HCT116 (cell line): Measurements from ENCODE around the gene AFDN. TPM values are rescaled to one million over a fixed set of nuclear protein-coding genes. Genes with fewer than 3 reads are reported as not detected.

ENCODE experiments used
- ATAC-seq: fragments of 200-7000 bp; cut with Tn5 transposase; 2 replicates; pipeline ENCODE4 v1.9.1; 2020; ENCODE audit warnings: mild to moderate bottlenecking, moderate library complexity
- BruUV-seq: library from RNA; stranded (reverse); fragments of 400-500 nt; replicated peaks from 2 replicates; lab custom pipeline; 2021; lab: Mats Ljungman, UMichigan
- CTCF ChIA-PET: fragments of 300-600 bp; sonication (Branson Sonifier 250); formaldehyde crosslinking; loops from one replicate; lab custom pipeline; 2021; ENCODE audit warnings: antibody characterized with exemption; lab: Charles Lee
- POLR2A ChIA-PET: fragments of 300-600, 350-600 bp; sonication (Branson Sonifier 250); formaldehyde crosslinking; loops from one replicate; lab custom pipeline; 2021; ENCODE audit warnings: antibody characterized with exemption; lab: Charles Lee
- RAD21 ChIA-PET, 2 experiments: fragments of 300-600 bp; sonication (Branson Sonifier 250); formaldehyde crosslinking; loops; one replicate each; lab custom pipeline; 2023; ENCODE audit warnings: low total read pairs in 2 of 2; ENCODE audit not compliant: uncharacterized antibody in 2 of 2, unreplicated experiment in 2 of 2, low non-redundant PET in 1 of 2; lab: Charles Lee
- DNase-seq: peaks from one replicate; pipeline ENCODE4 v3.0.0-alpha.2; 2010; ENCODE audit warnings: low read depth, low spot score
- H2AFZ ChIP-seq: fragments of 200-600 bp; shearing (Covaris generic), sonication (generic); 2 replicates; pipeline ENCODE4 v1.6.1; 2017; ENCODE audit warnings: low read depth, mixed run types, mixed read lengths, antibody characterized with exemption, low read length; ENCODE audit not compliant: poor library complexity, severe bottlenecking
- H3K27ac ChIP-seq: 2 replicates; pipeline ENCODE4 v1.5.1; 2012; ENCODE audit warnings: low read depth, low read length
- H3K27me3 ChIP-seq: fragments of 200-600 bp; sonication (generic); 2 replicates; pipeline ENCODE4 v1.6.1; 2016; ENCODE audit warnings: mixed run types, low read length, mixed read lengths; ENCODE audit not compliant: insufficient read depth
- H3K36me3 ChIP-seq, 2 experiments: fragments of 200-500 bp in 1 of 2; fragments of 200-600 bp in 1 of 2; sonication (Bioruptor generic) in 1 of 2; sonication (generic) in 1 of 2; 2 replicates each; pipeline versions ENCODE4 v1.5.1 to v1.6.1; 2014 to 2016; ENCODE audit warnings: low read length in 2 of 2, inconsistent platforms in 1 of 2, mixed read lengths in 1 of 2, mixed run types in 1 of 2; ENCODE audit not compliant: insufficient read depth in 2 of 2, control insufficient read depth in 1 of 2
- H3K4me1 ChIP-seq, 2 experiments: fragments of 200-600 bp in 1 of 2; sonication (generic) in 1 of 2; 2 replicates each; pipeline versions ENCODE4 v1.5.1 to v1.6.1; 2012 to 2017; ENCODE audit warnings: low read length in 2 of 2, inconsistent platforms in 1 of 2, mild to moderate bottlenecking in 1 of 2, mixed read lengths in 1 of 2, mixed run types in 1 of 2, moderate library complexity in 1 of 2; ENCODE audit not compliant: insufficient read depth in 2 of 2, control insufficient read depth in 1 of 2
- H3K4me2 ChIP-seq: fragments of 200-600 bp; sonication (generic); 2 replicates; pipeline ENCODE4 v1.6.1; 2017; ENCODE audit warnings: mixed run types, low read length, mixed read lengths
- H3K4me3 ChIP-seq, 2 experiments: fragments of 200-600 bp in 1 of 2; sonication (generic) in 1 of 2; replicated peaks in 1 of 2; 2 replicates each; pipeline ENCODE4 v1.5.1; 2011 to 2016; ENCODE audit warnings: low read length in 2 of 2, control low read depth in 1 of 2, low read depth in 1 of 2, mild to moderate bottlenecking in 1 of 2, mixed read lengths in 1 of 2, mixed run types in 1 of 2
- H3K79me2 ChIP-seq: fragments of 200-600 bp; sonication (generic); 2 replicates; pipeline ENCODE4 v1.6.1; 2017; ENCODE audit warnings: mild to moderate bottlenecking, mixed run types, low read length, moderate library complexity, mixed read lengths; ENCODE audit not compliant: insufficient read depth
- H3K9ac ChIP-seq: fragments of 200-600 bp; sonication (generic); 2 replicates; pipeline ENCODE4 v1.6.1; 2016; ENCODE audit warnings: low read length, mixed read lengths
- H3K9me2 ChIP-seq: fragments of 200-600 bp; sonication (generic), shearing (Covaris generic); 2 replicates; pipeline ENCODE4 v1.6.1; 2017; ENCODE audit warnings: mixed run types, mild to moderate bottlenecking, moderate library complexity; ENCODE audit not compliant: insufficient read depth
- H3K9me3 ChIP-seq, 2 experiments: fragments of 200-500 bp in 1 of 2; fragments of 200-600 bp in 1 of 2; sonication (Bioruptor generic) in 1 of 2; sonication (generic) in 1 of 2; 2 replicates each; pipeline ENCODE4 v1.6.1; 2014 to 2017; ENCODE audit warnings: low read length in 2 of 2, mixed read lengths in 2 of 2, inconsistent platforms in 1 of 2, low read depth in 1 of 2, mild to moderate bottlenecking in 1 of 2, mixed run types in 1 of 2, moderate library complexity in 1 of 2; ENCODE audit not compliant: control insufficient read depth in 1 of 2, insufficient read depth in 1 of 2
- H4K20me1 ChIP-seq: fragments of 200-600 bp; sonication (generic), shearing (Covaris generic); 2 replicates; pipeline ENCODE4 v1.6.1; 2017; ENCODE audit warnings: mixed run types, mild to moderate bottlenecking, moderate library complexity; ENCODE audit not compliant: insufficient read depth
- CBX3 ChIP-seq: IDR thresholded peaks from 2 replicates; pipeline ENCODE4 v1.6.1; 2012; ENCODE audit warnings: low read depth
- CEBPB ChIP-seq: IDR thresholded peaks from 2 replicates; pipeline ENCODE4 v1.6.1; 2012; ENCODE audit warnings: low read depth
- CTCF ChIP-seq, 3 experiments: fragments of 200-600 bp in 1 of 3; sonication (generic) in 1 of 3; IDR thresholded peaks in 2 of 3; conservative IDR thresholded peaks in 1 of 3; 2 replicates each; pipeline ENCODE4 v1.5.1; 2012 to 2017; ENCODE audit warnings: low read depth in 2 of 3, low read length in 2 of 3, antibody characterized with exemption in 1 of 3, borderline replicate concordance in 1 of 3, control low read depth in 1 of 3, mild to moderate bottlenecking in 1 of 3, mixed read lengths in 1 of 3, mixed run types in 1 of 3, moderate library complexity in 1 of 3; ENCODE audit not compliant: insufficient read depth in 1 of 3
- EGR1 ChIP-seq: IDR thresholded peaks from 2 replicates; pipeline ENCODE4 v1.6.1; 2012; ENCODE audit warnings: low read depth
- ELF1 ChIP-seq: IDR thresholded peaks from 2 replicates; pipeline ENCODE4 v1.6.1; 2012; ENCODE audit warnings: low read depth, borderline replicate concordance
- EZH2 ChIP-seq: fragments of 200-600 bp; sonication (generic); IDR thresholded peaks from 2 replicates; pipeline ENCODE4 v1.6.1; 2017; ENCODE audit warnings: antibody characterized with exemption, mixed run types
- EZH2phosphoT487 ChIP-seq: fragments of 200-600 bp; IDR thresholded peaks from 2 replicates; pipeline ENCODE4 v1.6.1; 2018; ENCODE audit warnings: antibody characterized with exemption, borderline replicate concordance
- FOSL1 ChIP-seq: IDR thresholded peaks from 2 replicates; pipeline ENCODE4 v1.6.1; 2012; ENCODE audit warnings: low read depth
- POLR2AphosphoS5 ChIP-seq: IDR thresholded peaks from 2 replicates; pipeline ENCODE4 v1.6.1; 2011; ENCODE audit warnings: mild to moderate bottlenecking, low read depth, low read length, moderate library complexity
- SIN3A ChIP-seq: IDR thresholded peaks from 2 replicates; pipeline ENCODE4 v1.6.1; 2012; ENCODE audit warnings: low read depth
- SRF ChIP-seq: IDR thresholded peaks from 2 replicates; pipeline ENCODE4 v1.6.1; 2012; ENCODE audit warnings: low read depth
- TCF7L2 ChIP-seq: IDR thresholded peaks from 2 replicates; pipeline ENCODE4 v1.7.0; 2011; ENCODE audit warnings: borderline replicate concordance, inconsistent platforms; ENCODE audit not compliant: insufficient read depth, insufficient read length; ENCODE audit errors: extremely low read depth
- intact Hi-C: fragments of 100-400 bp; cut with micrococcal nuclease; formaldehyde crosslinking; loops from 2 replicates; pipeline ENCODE4 v1.10.0; 2022
- total RNA-seq: library from RNA; stranded (reverse); gene quantifications from one replicate; pipeline ENCODE4 v1.2.1, GENCODE V29; 2021; ENCODE audit not compliant: unreplicated experiment
- TF ChIP-seq, protein P1 (sequence below): IDR thresholded peaks from 2 replicates; pipeline ENCODE4 v1.6.1; 2012; ENCODE audit warnings: low read depth
- TF ChIP-seq, protein P2 (sequence below): IDR thresholded peaks from 2 replicates; pipeline ENCODE4 v1.6.1; 2011; ENCODE audit warnings: mild to moderate bottlenecking, low read length, moderate library complexity; ENCODE audit not compliant: insufficient replicate concordance; ENCODE audit errors: extremely low read depth

The AFDN gene
- total RNA-seq, 1 experiment from 2014 or later, result 59.4 TPM

GRCh38 chr6:167845856-167846255, 19.1 kb downstream of the AFDN start (continued):
- TF ChIP-seq CTCF (IDR thresholded peaks at IDR 0.05 in 2 of 3, conservative IDR thresholded peaks at IDR 0.05 in 1 of 3; ENCODE audit: borderline replicate concordance in 1 of 3, insufficient read depth in 1 of 3, low read depth in 2 of 3, low read length in 2 of 3) (no peak), SIN3A (no peak), ELF1 (no peak), EZH2phosphoT487 (no peak), EGR1 (no peak)

DNA sequence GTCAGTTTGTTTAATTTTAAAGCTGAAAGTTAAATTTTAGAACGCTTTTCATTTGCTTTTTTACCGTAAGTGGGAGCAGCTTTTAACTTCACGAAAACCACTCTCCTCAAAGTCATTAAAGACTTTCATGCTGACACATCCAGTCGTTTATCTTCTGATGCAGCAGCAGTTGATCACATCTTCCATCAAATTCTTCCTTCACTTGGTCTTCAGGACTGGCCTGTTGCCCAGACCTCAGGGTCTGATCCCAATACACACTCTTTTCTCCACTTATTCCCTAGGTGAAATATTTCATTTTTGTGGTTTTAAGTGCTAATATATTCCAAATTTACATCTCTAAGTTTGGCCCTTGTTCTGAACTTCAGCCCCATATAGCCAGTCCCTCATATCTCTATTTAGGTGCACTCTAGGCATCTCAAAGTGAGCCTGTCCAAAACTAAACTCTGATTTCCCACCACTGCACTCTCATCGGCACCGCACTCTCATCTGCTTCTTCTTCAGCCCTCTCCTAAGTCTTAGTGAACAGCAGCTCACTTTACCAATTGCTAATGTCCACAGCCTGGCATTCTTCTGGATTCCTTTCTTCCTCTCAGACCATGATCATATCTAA, 20.4 kb downstream of the AFDN start:
- no peaks in the 10 kb centered on the region for H4K20me1 ChIP-seq
- no peak for TF ChIP-seq TCF7L2
- TF ChIP-seq ELF1, result no peak
- TF ChIP-seq SRF, result no peak
- no peak for TF ChIP-seq EGR1
- TF ChIP-seq, protein P1, sequence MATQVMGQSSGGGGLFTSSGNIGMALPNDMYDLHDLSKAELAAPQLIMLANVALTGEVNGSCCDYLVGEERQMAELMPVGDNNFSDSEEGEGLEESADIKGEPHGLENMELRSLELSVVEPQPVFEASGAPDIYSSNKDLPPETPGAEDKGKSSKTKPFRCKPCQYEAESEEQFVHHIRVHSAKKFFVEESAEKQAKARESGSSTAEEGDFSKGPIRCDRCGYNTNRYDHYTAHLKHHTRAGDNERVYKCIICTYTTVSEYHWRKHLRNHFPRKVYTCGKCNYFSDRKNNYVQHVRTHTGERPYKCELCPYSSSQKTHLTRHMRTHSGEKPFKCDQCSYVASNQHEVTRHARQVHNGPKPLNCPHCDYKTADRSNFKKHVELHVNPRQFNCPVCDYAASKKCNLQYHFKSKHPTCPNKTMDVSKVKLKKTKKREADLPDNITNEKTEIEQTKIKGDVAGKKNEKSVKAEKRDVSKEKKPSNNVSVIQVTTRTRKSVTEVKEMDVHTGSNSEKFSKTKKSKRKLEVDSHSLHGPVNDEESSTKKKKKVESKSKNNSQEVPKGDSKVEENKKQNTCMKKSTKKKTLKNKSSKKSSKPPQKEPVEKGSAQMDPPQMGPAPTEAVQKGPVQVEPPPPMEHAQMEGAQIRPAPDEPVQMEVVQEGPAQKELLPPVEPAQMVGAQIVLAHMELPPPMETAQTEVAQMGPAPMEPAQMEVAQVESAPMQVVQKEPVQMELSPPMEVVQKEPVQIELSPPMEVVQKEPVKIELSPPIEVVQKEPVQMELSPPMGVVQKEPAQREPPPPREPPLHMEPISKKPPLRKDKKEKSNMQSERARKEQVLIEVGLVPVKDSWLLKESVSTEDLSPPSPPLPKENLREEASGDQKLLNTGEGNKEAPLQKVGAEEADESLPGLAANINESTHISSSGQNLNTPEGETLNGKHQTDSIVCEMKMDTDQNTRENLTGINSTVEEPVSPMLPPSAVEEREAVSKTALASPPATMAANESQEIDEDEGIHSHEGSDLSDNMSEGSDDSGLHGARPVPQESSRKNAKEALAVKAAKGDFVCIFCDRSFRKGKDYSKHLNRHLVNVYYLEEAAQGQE, result no peak
- TF ChIP-seq, protein P2, sequence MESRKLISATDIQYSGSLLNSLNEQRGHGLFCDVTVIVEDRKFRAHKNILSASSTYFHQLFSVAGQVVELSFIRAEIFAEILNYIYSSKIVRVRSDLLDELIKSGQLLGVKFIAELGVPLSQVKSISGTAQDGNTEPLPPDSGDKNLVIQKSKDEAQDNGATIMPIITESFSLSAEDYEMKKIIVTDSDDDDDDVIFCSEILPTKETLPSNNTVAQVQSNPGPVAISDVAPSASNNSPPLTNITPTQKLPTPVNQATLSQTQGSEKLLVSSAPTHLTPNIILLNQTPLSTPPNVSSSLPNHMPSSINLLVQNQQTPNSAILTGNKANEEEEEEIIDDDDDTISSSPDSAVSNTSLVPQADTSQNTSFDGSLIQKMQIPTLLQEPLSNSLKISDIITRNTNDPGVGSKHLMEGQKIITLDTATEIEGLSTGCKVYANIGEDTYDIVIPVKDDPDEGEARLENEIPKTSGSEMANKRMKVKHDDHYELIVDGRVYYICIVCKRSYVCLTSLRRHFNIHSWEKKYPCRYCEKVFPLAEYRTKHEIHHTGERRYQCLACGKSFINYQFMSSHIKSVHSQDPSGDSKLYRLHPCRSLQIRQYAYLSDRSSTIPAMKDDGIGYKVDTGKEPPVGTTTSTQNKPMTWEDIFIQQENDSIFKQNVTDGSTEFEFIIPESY, result no peak
- TF ChIP-seq FOSL1, result no peak
- no peak for TF ChIP-seq POLR2AphosphoS5
- TF ChIP-seq EZH2, result no peak
- no peak for TF ChIP-seq CBX3
- TF ChIP-seq CTCF (IDR thresholded peaks at IDR 0.05 in 2 of 3, conservative IDR thresholded peaks at IDR 0.05 in 1 of 3; ENCODE audit: borderline replicate concordance in 1 of 3, insufficient read depth in 1 of 3, low read depth in 2 of 3, low read length in 2 of 3), result no peak
- no peak for TF ChIP-seq SIN3A
- TF ChIP-seq CEBPB, result no peak

More for the DNA sequence above, 20.4 kb downstream of the AFDN start:
- ChIA-PET POLR2A (no interaction called here), RAD21 (no interaction called here), CTCF (no interaction called here)
- Histone ChIP-seq H3K9ac (no peak overlapping the region), H3K9me3 (no peaks in the 10 kb centered on the region), H2AFZ (no peak overlapping the region), H3K27ac (no peak overlapping the region), H3K27me3 (no peaks in the 10 kb centered on the region), H3K79me2 (peaks cover 98% of the 10 kb centered on the region), H3K9me2 (no peaks in the 10 kb centered on the region), H3K4me3 (no peak overlapping the region), H3K36me3 (no peaks in the 10 kb centered on the region), H3K4me1 (peaks cover 25 to 53% of the 10 kb centered on the region in 2 experiments), H3K4me2 (no peak overlapping the region)
- intact Hi-C loops, result no loop called here
- ATAC-seq (no peak), DNase-seq (no peak)
- BruUV-seq, result no TSS peak
